ENCODE results near the gene FBXO42. TPM values are rescaled to one million over a fixed set of nuclear protein-coding genes. Genes with fewer than 3 reads are reported as not detected.
"Not testable (repeated sequence)": the region's sequence is repeated elsewhere in the genome, so short reads cannot be mapped to it uniquely, and the experiment has no call there.

The FBXO42 gene
- total RNA-seq, 1 donor from 2014 or later: 11.9 TPM

DNA sequence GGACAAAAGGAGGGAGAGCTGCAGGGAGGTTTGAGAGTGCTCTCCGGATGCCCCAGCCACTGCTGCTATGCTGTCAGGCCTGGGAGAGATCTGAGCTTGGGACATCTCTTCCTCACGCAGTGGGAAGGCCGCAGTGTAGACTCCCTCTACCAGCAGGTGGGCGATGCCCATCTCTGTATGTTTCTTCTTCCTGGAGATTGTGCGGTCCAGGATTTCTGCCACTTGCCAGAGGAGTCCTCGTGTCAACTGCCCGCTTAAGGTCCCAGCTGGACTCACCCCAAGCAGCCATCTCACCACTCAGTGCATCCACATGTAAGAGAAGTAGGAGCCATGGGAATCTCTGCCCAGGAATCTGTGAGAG, 126.2 kb downstream of the FBXO42 start:
- Histone ChIP-seq H3K27me3 (ENCODE audit: control insufficient read depth, insufficient read depth, low read length) (peaks cover 27% of the 10 kb centered on the region), H3K36me3 (ENCODE audit: control insufficient read depth, insufficient read depth, low read length) (no peaks in the 10 kb centered on the region), H3K4me3 (ENCODE audit: low read depth, low read length) (no peak overlapping the region)
- DNase-seq (ENCODE audit: low read depth): no peak
- TF ChIP-seq CTCF (IDR thresholded peaks at IDR 0.05; ENCODE audit: insufficient read depth, low read length, poor library complexity, severe bottlenecking): no peak

- H3K36me3 ChIP-seq (ENCODE audit: control insufficient read depth, insufficient read depth, low read length): no peaks in the 10 kb centered on the region
- TF ChIP-seq CTCF (IDR thresholded peaks at IDR 0.05; ENCODE audit: insufficient read depth, low read length, poor library complexity, severe bottlenecking): no peak
- peaks cover 27% of the 10 kb centered on the region for H3K27me3 ChIP-seq (ENCODE audit: control insufficient read depth, insufficient read depth, low read length)
- no peak for DNase-seq (ENCODE audit: low read depth)
- no peak overlapping the region for H3K4me3 ChIP-seq (ENCODE audit: low read depth, low read length)
Measured at GRCh38 chr1:16224472-16224871, 127.8 kb downstream of the FBXO42 start.

GRCh38 chr1:16222716-16223115, 129.6 kb downstream of the FBXO42 start:
- H3K4me3 ChIP-seq (ENCODE audit: low read depth, low read length); DNase-seq (ENCODE audit: low read depth); H3K36me3 ChIP-seq (ENCODE audit: control insufficient read depth, insufficient read depth, low read length): not testable (repeated sequence)
- H3K27me3 ChIP-seq (ENCODE audit: control insufficient read depth, insufficient read depth, low read length): peaks cover 18% of the 10 kb centered on the region

GRCh38 chr1:16221499-16221898, 130.8 kb downstream of the FBXO42 start:
- Histone ChIP-seq H3K36me3 (ENCODE audit: control insufficient read depth, insufficient read depth, low read length) (no peaks in the 10 kb centered on the region), H3K27me3 (ENCODE audit: control insufficient read depth, insufficient read depth, low read length) (peaks cover 6% of the 10 kb centered on the region), H3K4me3 (ENCODE audit: low read depth, low read length) (no peak overlapping the region)
- DNase-seq (ENCODE audit: low read depth): no peak
- no peak for TF ChIP-seq CTCF (IDR thresholded peaks at IDR 0.05; ENCODE audit: insufficient read depth, low read length, poor library complexity, severe bottlenecking)

DNA sequence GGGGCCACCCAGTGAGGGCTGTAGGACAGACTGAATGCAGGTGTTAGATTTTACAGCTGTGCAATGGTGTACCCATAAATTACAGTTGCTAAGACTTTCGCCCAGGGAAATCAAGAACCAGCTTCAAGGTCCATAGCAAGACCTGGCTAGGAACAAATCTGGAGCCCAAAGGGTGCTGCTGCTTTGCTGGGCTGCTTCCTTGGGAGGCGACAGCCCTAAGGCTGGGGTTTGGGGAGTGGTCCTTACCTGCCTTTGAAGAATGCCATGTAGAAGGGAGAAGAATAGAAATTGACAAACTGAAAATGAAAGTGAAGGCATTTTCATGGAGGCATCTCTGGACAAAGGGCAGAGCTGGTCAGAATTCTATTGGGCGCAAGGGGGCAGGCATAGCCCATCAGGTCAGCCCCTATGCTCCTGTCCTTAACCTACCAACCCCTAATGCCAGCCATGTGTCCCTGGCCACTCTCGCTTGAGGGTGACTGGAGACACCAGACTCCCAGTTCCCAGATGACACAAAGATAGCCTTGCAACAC, 132.2 kb downstream of the FBXO42 start:
- no peak for DNase-seq (ENCODE audit: low read depth)
- TF ChIP-seq CTCF (IDR thresholded peaks at IDR 0.05; ENCODE audit: insufficient read depth, low read length, poor library complexity, severe bottlenecking): no peak
- Histone ChIP-seq H3K36me3 (ENCODE audit: control insufficient read depth, insufficient read depth, low read length) (no peaks in the 10 kb centered on the region), H3K4me3 (ENCODE audit: low read depth, low read length) (no peak overlapping the region), H3K27me3 (ENCODE audit: control insufficient read depth, insufficient read depth, low read length) (no peaks in the 10 kb centered on the region)

DNA sequence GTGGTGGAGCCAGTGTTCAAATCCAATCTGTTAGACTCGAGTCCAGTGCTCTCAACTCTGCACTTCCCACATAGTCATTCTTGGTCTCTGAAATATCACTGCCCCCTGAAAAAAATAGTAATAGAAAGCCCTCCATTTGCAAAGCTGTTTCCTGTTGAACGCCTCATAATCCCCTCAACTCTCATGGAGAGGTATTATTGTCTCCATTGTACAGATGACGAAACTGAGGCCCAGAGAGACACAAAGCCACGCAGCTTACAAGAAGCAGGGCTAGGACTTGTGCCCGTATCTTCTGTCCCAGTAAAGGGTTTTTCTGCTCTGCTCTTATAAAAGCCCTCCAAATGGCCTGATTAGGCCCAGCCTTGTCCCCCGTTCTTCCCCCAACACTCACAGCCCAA, 133.6 kb downstream of the FBXO42 start:
- no peak for DNase-seq (ENCODE audit: low read depth)
- TF ChIP-seq CTCF (IDR thresholded peaks at IDR 0.05; ENCODE audit: insufficient read depth, low read length, poor library complexity, severe bottlenecking): no peak
- no peak overlapping the region for H3K4me3 ChIP-seq (ENCODE audit: low read depth, low read length)
- no peaks in the 10 kb centered on the region for H3K36me3 ChIP-seq (ENCODE audit: control insufficient read depth, insufficient read depth, low read length)
- H3K27me3 ChIP-seq (ENCODE audit: control insufficient read depth, insufficient read depth, low read length): no peaks in the 10 kb centered on the region

All from kidney epithelial cell (primary cell).